Esophagus squamous epithelium (tissue), 4 donors: ENCODE data around the gene LIMA1.

Experiments
- CTCF ChIP-seq, 6 experiments: fragments of 450-650 bp in 4 of 6; fragments of 200-600 bp in 2 of 6; sonication (generic) in 2 of 6; IDR thresholded peaks; one replicate each; pipeline ENCODE4 v1.5.1; 2016 to 2019; ENCODE audit warnings: antibody characterized with exemption in 6 of 6, mild to moderate bottlenecking in 4 of 6, moderate library complexity in 4 of 6
- POLR2A ChIP-seq, 4 donors: fragments of 450-650 bp; IDR thresholded peaks; one replicate each; pipeline ENCODE4 v1.6.1; 2017; ENCODE audit warnings: antibody characterized with exemption in 4 of 4, mild to moderate bottlenecking in 4 of 4, moderate library complexity in 3 of 4

- TF ChIP-seq POLR2A (IDR thresholded peaks at IDR 0.05) (no peak), CTCF (IDR thresholded peaks at IDR 0.05) (no peak)
These were observed 42.1 kb downstream of the LIMA1 start for GRCh38 chr12:50241178-50241577.
